CD4-positive, alpha-beta T cell (primary cell): ENCODE data around the gene PMM2. TPM values are rescaled to one million over a fixed set of nuclear protein-coding genes. Genes with fewer than 3 reads are reported as not detected.

Experiments
- ATAC-seq: fragments of 200-7000 bp; cut with Tn5 transposase; one replicate; pipeline ENCODE4 v1.10.0; 2022; ENCODE audit warnings: mild to moderate bottlenecking; ENCODE audit not compliant: poor library complexity
- CTCF ChIA-PET: fragments of 350-600 bp; sonication (Branson Sonifier 250); formaldehyde crosslinking; loops from one replicate; lab custom pipeline; 2021; ENCODE audit warnings: antibody characterized with exemption, inconsistent platforms; lab: Charles Lee
- POLR2A ChIA-PET: fragments of 350-600 bp; sonication (Branson Sonifier 250); formaldehyde crosslinking; loops from one replicate; lab custom pipeline; 2021; ENCODE audit warnings: antibody characterized with exemption, inconsistent platforms; lab: Charles Lee
- DNase-seq, 14 experiments: peaks; one replicate each; pipeline ENCODE4 v3.0.0-alpha.2; 2013 to 2020; ENCODE audit warnings: mixed read lengths in 2 of 14
- H3K27ac ChIP-seq, 2 donors: one replicate each; pipeline versions ENCODE4 v1.5.1 to v1.7.0; 2013; ENCODE audit warnings: low read length in 2 of 2, low read depth in 1 of 2, mild to moderate bottlenecking in 1 of 2
- H3K27me3 ChIP-seq, 2 experiments: 1 replicate in 1 of 2; 2 replicates in 1 of 2; pipeline versions ENCODE4 v1.6.1 to v1.7.0; 2013; ENCODE audit warnings: low read length in 2 of 2, control low read depth in 1 of 2, mild to moderate bottlenecking in 1 of 2, moderate library complexity in 1 of 2; ENCODE audit not compliant: insufficient read depth in 2 of 2, control insufficient read depth in 1 of 2
- H3K36me3 ChIP-seq: one replicate; pipeline ENCODE4 v1.6.1; 2013; ENCODE audit warnings: low read length, control low read depth; ENCODE audit not compliant: insufficient read depth
- H3K4me1 ChIP-seq: one replicate; pipeline ENCODE4 v1.6.1; 2013; ENCODE audit warnings: low read length, control low read depth; ENCODE audit not compliant: insufficient read depth
- H3K4me3 ChIP-seq: one replicate; pipeline ENCODE4 v1.5.1; 2013; ENCODE audit warnings: mild to moderate bottlenecking, low read length, moderate library complexity
- H3K9me3 ChIP-seq, 2 experiments: 1 replicate in 1 of 2; 2 replicates in 1 of 2; pipeline versions ENCODE4 v1.6.1 to v1.7.0; 2013; ENCODE audit warnings: low read length in 2 of 2, mild to moderate bottlenecking in 2 of 2, control low read depth in 1 of 2, moderate library complexity in 1 of 2; ENCODE audit not compliant: control insufficient read depth in 1 of 2, insufficient read depth in 1 of 2
- H3K27ac Mint-ChIP-seq: one replicate; pipeline ENCODE4 v1.8.0; 2020; ENCODE audit warnings: mixed read lengths
- H3K27me3 Mint-ChIP-seq: one replicate; pipeline ENCODE4 v1.8.0; 2021; ENCODE audit warnings: mixed read lengths
- H3K36me3 Mint-ChIP-seq: one replicate; pipeline ENCODE4 v1.8.0; 2021; ENCODE audit warnings: low read depth, mixed read lengths
- H3K4me1 Mint-ChIP-seq: one replicate; pipeline ENCODE4 v1.8.0; 2021; ENCODE audit warnings: low read depth, mixed read lengths
- H3K4me3 Mint-ChIP-seq: one replicate; pipeline ENCODE4 v1.8.0; 2020; ENCODE audit warnings: mild to moderate bottlenecking, mixed read lengths
- H3K9me3 Mint-ChIP-seq: one replicate; pipeline ENCODE4 v1.8.0; 2020; ENCODE audit warnings: mixed read lengths
- intact Hi-C, 2 experiments: fragments of 100-400 bp; cut with DNase I in 1 of 2; cut with micrococcal nuclease in 1 of 2; formaldehyde crosslinking; loops; one replicate each; pipeline versions ENCODE4 v1.15.1 to v1.9.0; 2023 to 2025; cut with DNase I, micrococcal nuclease
- total RNA-seq, 174 experiments: library from RNA in 2 of 174; stranded (reverse) in 2 of 174; gene quantifications; one replicate each; pipeline ENCODE4 v1.2.3 and lab custom pipeline; 2021 to 2026
- TF ChIP-seq, protein P1 (sequence below): fragments of 200-600 bp; IDR thresholded peaks from one replicate; pipeline ENCODE4 v1.8.0; 2022; ENCODE audit warnings: antibody characterized with exemption, mild to moderate bottlenecking

Gene PMM2
- total RNA-seq, 2 experiments from 2014 or later = 24.2 to 27.0 TPM

DNA sequence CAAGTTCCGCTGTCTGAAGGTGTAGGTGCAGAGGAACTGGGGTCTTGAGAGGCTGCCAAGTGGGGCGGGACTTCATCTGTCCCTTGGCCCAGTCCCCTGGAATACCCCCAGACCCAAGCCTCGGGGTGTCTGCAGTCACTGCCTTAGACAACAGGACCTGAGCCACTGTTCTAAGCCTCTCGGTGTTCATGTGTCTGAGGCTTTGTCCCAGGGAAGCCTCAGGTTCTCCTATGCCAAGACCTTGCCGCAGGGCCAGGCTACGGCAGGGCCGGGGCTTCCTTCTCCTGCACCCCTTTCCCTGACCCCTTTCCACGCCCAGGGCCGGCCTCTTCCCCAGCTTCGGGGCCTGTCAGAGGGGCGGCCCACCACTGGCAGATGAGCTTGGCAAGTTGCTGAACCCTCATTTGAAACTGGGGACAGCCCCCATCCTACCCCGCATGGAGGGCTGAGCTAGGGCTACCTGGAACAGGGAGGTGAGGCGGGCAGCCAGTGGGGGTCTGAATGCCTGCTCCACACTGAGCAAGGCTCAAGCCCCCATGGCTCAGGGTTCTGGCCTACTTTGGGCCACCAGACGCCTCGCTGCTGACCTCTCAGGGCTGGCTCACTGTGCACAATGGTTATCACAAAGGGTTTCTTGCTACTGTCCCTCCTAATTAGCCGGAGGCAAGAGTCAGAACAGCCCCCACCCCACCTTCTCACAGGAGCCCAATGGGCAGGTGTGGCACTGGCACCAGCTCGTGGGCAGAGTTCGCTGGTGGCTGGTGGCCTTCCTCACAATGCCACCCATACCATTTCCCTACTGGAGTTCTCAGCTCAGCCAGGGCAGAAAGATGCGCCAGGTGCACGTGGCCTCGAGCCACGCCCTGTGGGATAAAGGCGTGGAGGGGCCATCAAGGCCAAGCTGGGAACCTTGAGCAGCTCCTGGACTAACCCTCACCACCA, 91.6 kb downstream of the PMM2 start:
- H3K36me3 Mint-ChIP-seq = peaks cover 48% of the 10 kb centered on the region
- H3K4me1 Mint-ChIP-seq = peaks cover 25% of the 10 kb centered on the region
- DNase-seq (no peak), ATAC-seq (no peak)
- H3K4me3 ChIP-seq = no peak overlapping the region
- H3K9me3 Mint-ChIP-seq = no peaks in the 10 kb centered on the region
- TF ChIP-seq, protein P1, sequence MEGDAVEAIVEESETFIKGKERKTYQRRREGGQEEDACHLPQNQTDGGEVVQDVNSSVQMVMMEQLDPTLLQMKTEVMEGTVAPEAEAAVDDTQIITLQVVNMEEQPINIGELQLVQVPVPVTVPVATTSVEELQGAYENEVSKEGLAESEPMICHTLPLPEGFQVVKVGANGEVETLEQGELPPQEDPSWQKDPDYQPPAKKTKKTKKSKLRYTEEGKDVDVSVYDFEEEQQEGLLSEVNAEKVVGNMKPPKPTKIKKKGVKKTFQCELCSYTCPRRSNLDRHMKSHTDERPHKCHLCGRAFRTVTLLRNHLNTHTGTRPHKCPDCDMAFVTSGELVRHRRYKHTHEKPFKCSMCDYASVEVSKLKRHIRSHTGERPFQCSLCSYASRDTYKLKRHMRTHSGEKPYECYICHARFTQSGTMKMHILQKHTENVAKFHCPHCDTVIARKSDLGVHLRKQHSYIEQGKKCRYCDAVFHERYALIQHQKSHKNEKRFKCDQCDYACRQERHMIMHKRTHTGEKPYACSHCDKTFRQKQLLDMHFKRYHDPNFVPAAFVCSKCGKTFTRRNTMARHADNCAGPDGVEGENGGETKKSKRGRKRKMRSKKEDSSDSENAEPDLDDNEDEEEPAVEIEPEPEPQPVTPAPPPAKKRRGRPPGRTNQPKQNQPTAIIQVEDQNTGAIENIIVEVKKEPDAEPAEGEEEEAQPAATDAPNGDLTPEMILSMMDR = no peak
- no peak overlapping the region for H3K27ac ChIP-seq
- H3K27me3 Mint-ChIP-seq = peaks cover 9% of the 10 kb centered on the region
- peaks cover 0 to 5% of the 10 kb centered on the region in 2 experiments for H3K9me3 ChIP-seq
- intact Hi-C loops = no loop called here
- peaks cover 26% of the 10 kb centered on the region for H3K4me1 ChIP-seq
- H3K27me3 ChIP-seq = no peaks in the 10 kb centered on the region
- peaks cover 32% of the 10 kb centered on the region for H3K36me3 ChIP-seq
- no peak overlapping the region for H3K4me3 Mint-ChIP-seq
- ChIA-PET POLR2A (no interaction called here), CTCF (interaction anchor here (1.2 kb wide), 1 partner anchor 9 kb away, joined by 5 read pairs; no protein-coding TSS in a partner anchor)
- no peak overlapping the region for H3K27ac Mint-ChIP-seq

DNA sequence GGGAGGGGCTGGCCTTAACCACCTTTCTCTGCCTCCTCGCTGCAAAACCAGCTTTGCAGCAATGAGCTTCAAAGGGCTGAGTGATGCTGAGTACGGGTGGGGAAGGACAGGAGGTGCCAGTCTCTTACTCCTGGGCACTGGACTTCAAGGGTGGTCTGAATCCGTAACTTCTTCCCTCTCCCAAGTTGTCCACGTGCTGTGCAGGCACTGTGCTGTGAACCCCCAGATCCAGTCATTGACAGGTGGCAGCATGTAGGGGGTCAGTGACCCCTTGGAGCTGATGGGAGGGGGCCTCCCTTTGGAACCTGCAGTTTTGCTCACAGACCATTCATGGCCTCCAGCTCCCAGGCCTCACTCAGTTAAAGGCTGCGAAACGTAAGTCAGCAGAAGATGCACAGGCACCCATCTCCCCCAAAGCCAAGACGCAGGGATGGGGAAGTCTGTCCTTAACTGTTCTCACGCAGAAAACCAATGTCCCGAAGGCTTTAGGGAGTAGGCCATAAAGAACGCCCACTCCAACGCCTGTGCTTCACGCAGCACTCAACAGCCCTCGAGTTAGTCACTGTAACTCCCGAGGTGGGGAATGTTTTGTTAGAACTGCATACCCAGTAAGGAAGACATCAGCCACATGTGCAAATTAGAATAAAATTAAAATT, 92.4 kb downstream of the PMM2 start:
- H3K27ac Mint-ChIP-seq = peak overlapping the region; percentile 92
- Histone ChIP-seq H3K36me3 (peaks cover 40% of the 10 kb centered on the region), H3K27ac (no peak overlapping the region), H3K9me3 (peaks cover 0 to 5% of the 10 kb centered on the region in 2 experiments), H3K27me3 (no peaks in the 10 kb centered on the region), H3K4me3 (no peak overlapping the region), H3K4me1 (peaks cover 26% of the 10 kb centered on the region)
- DNase-seq (no peak), ATAC-seq (no peak)
- peaks cover 9% of the 10 kb centered on the region for H3K27me3 Mint-ChIP-seq
- intact Hi-C loops = loop anchor here in 1 of 2 experiments (5.0 kb wide), 1 partner anchor 117 kb away; no protein-coding TSS in a partner anchor
- H3K9me3 Mint-ChIP-seq = no peaks in the 10 kb centered on the region
- peaks cover 25% of the 10 kb centered on the region for H3K4me1 Mint-ChIP-seq
- no peak overlapping the region for H3K4me3 Mint-ChIP-seq
- TF ChIP-seq, protein P1 = no peak
- ChIA-PET CTCF (interaction anchor here (1.2 to 2.4 kb wide), 4 partner anchors 10 to 119 kb away, joined by 3 to 19 read pairs (median 9); no protein-coding TSS in a partner anchor), POLR2A (no interaction called here)
- peaks cover 56% of the 10 kb centered on the region for H3K36me3 Mint-ChIP-seq

DNA sequence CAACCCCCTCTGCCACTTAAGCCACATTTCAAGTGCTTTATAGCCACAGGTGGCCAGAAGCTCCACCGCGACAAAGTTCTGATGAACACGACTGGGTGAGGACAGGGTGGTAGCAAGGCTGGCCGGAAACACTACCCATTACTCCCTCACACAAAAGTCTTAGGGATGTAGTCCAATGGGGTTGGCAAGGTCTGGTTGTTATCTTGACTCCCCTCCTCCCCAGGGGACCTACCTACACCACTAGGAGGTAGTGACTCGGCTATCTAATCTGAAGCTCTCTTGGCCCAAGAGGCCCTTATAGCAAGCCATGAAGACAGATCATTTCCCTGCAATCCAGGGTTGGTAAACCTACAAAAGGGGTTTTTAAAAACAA, 92.9 kb downstream of the PMM2 start:
- Mint-ChIP-seq H3K27ac (peak overlapping the region; percentile 92), H3K4me1 (peaks cover 21% of the 10 kb centered on the region), H3K9me3 (no peaks in the 10 kb centered on the region), H3K4me3 (no peak overlapping the region), H3K36me3 (peaks cover 61% of the 10 kb centered on the region), H3K27me3 (peaks cover 5% of the 10 kb centered on the region)
- DNase-seq (no peak), ATAC-seq (no peak)
- Histone ChIP-seq H3K27ac (no peak overlapping the region), H3K9me3 (peaks cover 0 to 3% of the 10 kb centered on the region in 2 experiments), H3K27me3 (no peaks in the 10 kb centered on the region), H3K4me1 (peaks cover 24% of the 10 kb centered on the region), H3K4me3 (no peak overlapping the region), H3K36me3 (peaks cover 45% of the 10 kb centered on the region)
- intact Hi-C loops = loop anchor here in 1 of 2 experiments (5.0 kb wide), 1 partner anchor 117 kb away; no protein-coding TSS in a partner anchor
- CTCF ChIA-PET = interaction anchor here (1.2 to 2.4 kb wide), 3 partner anchors 11 to 118 kb away, joined by 3 to 19 read pairs (median 13); no protein-coding TSS in a partner anchor
- POLR2A ChIA-PET = no interaction called here
- TF ChIP-seq, protein P1 = no peak
